Nephron (organoid): ENCODE measurements around the gene SLX9.

ENCODE experiments used
- H3K27ac Mint-ChIP-seq, 3 experiments: 2 replicates each; pipeline ENCODE4 v1.8.0; 2020; ENCODE audit warnings: mixed read lengths in 3 of 3, mild to moderate bottlenecking in 2 of 3, moderate library complexity in 1 of 3
- H3K27me3 Mint-ChIP-seq: 2 replicates; pipeline ENCODE4 v1.8.0; 2021; ENCODE audit warnings: low read depth, mild to moderate bottlenecking, moderate library complexity, mixed read lengths
- H3K36me3 Mint-ChIP-seq: 2 replicates; pipeline ENCODE4 v1.8.0; 2020; ENCODE audit warnings: low read depth, mixed read lengths
- H3K4me1 Mint-ChIP-seq: 2 replicates; pipeline ENCODE4 v1.8.0; 2020; ENCODE audit warnings: mixed read lengths
- H3K4me3 Mint-ChIP-seq, 3 experiments: 2 replicates each; pipeline ENCODE4 v1.8.0; 2020; ENCODE audit warnings: mild to moderate bottlenecking in 3 of 3, mixed read lengths in 3 of 3, moderate library complexity in 2 of 3
- H3K9me3 Mint-ChIP-seq: 2 replicates; pipeline ENCODE4 v1.8.0; 2020; ENCODE audit warnings: mixed read lengths
- TF ChIP-seq, protein P1 (sequence below), 3 experiments: fragments of 200-600 bp; sonication (generic); IDR thresholded peaks; one replicate each; pipeline ENCODE4 v1.5.0; 2021; ENCODE audit warnings: antibody characterized with exemption in 3 of 3; ENCODE audit not compliant: unreplicated experiment in 3 of 3

SLX9 gene

DNA sequence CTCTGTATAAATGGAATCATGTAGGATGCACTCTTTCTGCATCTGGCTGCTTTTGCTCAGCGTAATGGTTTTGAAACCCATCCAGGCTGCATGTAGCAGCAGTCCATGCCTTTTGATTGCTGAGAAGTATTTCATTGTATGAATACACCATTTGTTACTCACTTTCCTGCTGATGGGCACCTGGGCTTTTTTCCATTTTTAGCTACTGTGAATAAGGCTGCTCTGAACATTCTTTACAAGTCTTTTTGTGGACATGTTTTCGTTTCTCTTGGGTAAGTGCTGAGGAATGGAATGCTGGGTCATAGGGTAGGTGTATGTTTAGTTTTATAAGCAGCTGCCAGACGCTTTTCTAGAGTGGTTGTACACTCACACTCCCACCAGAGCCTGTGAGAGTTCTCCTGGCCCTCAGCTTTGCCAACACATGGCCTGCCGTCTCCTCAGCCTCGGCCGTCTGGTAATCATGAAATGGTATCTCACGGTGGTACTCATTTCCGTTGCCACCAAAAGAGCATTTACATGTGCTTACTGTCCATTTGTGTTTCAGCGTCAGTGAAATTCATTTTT, 22.7 kb downstream of the SLX9 start:
- peaks cover 55% of the 10 kb centered on the region for H3K36me3 Mint-ChIP-seq
- H3K27me3 Mint-ChIP-seq, result no peaks in the 10 kb centered on the region
- peak overlapping the region; percentile 55 to 95 (median 91) for H3K27ac Mint-ChIP-seq
- peak overlapping the region; percentile 29 to 35 (median 31) for H3K4me3 Mint-ChIP-seq
- H3K4me1 Mint-ChIP-seq, result peaks cover 69% of the 10 kb centered on the region
- TF ChIP-seq, protein P1, sequence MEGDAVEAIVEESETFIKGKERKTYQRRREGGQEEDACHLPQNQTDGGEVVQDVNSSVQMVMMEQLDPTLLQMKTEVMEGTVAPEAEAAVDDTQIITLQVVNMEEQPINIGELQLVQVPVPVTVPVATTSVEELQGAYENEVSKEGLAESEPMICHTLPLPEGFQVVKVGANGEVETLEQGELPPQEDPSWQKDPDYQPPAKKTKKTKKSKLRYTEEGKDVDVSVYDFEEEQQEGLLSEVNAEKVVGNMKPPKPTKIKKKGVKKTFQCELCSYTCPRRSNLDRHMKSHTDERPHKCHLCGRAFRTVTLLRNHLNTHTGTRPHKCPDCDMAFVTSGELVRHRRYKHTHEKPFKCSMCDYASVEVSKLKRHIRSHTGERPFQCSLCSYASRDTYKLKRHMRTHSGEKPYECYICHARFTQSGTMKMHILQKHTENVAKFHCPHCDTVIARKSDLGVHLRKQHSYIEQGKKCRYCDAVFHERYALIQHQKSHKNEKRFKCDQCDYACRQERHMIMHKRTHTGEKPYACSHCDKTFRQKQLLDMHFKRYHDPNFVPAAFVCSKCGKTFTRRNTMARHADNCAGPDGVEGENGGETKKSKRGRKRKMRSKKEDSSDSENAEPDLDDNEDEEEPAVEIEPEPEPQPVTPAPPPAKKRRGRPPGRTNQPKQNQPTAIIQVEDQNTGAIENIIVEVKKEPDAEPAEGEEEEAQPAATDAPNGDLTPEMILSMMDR (IDR thresholded peaks at IDR 0.05; ENCODE audit: unreplicated experiment in 3 of 3), result no peak
- H3K9me3 Mint-ChIP-seq, result no peaks in the 10 kb centered on the region

- H3K9me3 Mint-ChIP-seq, result no peaks in the 10 kb centered on the region
- H3K4me3 Mint-ChIP-seq, result peak overlapping the region in 1 of 3 experiments; percentile 26
- TF ChIP-seq, protein P1 (IDR thresholded peaks at IDR 0.05; ENCODE audit: unreplicated experiment in 3 of 3), result no peak
- H3K4me1 Mint-ChIP-seq, result peaks cover 54% of the 10 kb centered on the region
- peak overlapping the region in 2 of 3 experiments; percentile 46 to 48 for H3K27ac Mint-ChIP-seq
- H3K27me3 Mint-ChIP-seq, result no peaks in the 10 kb centered on the region
- H3K36me3 Mint-ChIP-seq, result peaks cover 50% of the 10 kb centered on the region
Measured at GRCh38 chr21:44964381-44964780, 24.6 kb downstream of the SLX9 start.

DNA sequence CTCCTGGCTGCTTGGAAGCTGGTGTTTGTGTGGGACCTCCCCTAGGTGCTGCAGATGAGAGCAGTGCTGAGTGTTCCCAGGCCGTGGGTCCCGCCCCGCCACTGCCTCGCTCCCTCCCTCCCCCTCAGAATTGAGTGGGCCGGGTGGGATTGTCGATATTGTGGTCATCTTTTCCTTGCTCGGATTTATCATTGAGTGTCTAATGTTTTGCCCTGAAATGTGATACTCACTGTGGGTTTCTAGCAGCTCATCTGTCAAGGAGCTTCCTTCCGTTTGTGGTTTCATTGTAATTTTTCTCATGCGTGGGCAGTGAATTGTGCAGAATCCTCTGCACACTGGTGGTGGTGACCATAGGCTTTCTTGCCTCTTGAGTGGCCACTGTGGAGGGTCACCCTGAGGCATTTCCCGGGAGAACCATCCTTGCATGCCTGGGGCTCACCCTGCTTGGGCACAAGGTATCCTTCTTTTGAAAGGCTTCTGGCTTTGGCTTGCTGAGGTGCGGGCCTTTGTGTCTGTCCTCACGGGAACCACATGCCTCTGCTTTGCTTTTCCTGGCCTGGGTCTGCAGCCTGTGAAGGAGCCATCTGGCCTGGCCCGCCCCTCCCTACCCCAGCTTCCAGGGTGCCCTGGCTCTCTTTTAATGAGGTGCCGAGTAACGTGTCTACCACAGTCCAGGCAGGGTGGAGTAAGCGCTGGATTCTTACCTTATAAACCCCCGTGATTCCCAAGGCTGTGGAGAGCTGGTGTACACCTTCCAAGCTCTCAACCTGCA, 25.6 kb downstream of the SLX9 start:
- H3K4me3 Mint-ChIP-seq, result peak overlapping the region in 2 of 3 experiments; percentile 3 to 22
- H3K27ac Mint-ChIP-seq, result peak overlapping the region in 2 of 3 experiments; percentile 24 to 68
- peaks cover 62% of the 10 kb centered on the region for H3K4me1 Mint-ChIP-seq
- peaks cover 3% of the 10 kb centered on the region for H3K27me3 Mint-ChIP-seq
- no peaks in the 10 kb centered on the region for H3K9me3 Mint-ChIP-seq
- H3K36me3 Mint-ChIP-seq, result peaks cover 56% of the 10 kb centered on the region
- TF ChIP-seq, protein P1 (IDR thresholded peaks at IDR 0.05; ENCODE audit: unreplicated experiment in 3 of 3), result no peak

DNA sequence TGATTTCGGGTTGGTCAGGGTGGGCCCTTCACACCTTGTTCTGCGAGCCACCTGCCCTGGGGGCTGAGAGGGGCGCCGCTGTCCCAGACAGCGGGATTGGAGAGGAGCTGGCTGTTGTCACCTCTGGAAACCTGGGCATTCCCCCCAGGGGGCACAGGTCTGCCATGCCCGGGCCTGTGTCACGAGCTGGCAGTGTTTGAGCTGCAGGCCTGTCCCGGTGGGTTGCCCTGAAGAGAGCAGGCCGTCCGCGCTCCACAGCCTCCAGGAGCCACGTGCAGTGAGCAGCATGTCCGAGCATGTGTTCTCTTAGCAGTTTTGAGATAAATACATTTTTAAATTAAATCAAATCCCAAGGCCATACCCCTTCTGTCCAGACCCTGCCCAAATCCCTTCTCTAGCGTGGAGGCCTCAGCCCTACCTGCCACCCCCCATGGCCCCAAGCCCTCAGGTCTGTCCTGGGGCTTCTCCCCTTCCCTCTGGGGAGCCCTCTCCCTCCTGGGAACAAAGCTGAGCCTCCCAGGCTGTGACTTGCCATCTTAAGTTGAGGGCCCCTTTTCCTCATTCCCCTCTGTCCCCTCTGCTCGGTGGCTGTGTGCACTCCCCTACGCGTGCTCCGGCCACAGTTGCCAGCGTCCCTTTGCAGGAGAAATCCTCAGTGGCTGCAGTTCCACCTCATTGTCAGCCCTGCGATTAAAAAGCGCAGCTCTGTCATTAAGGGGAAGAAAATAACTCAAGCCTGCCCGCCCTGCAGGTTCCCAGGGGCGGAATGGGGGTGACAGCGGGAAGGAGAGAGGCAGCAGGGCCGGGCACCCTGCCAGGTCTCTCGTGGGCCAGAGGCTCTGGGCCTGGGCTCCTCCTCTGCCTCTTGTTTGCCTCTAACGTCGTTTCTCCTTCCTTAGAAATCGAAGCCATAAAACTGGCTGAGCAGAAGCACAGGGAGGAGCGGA, 26.6 kb downstream of the SLX9 start:
- TF ChIP-seq, protein P1 (IDR thresholded peaks at IDR 0.05; ENCODE audit: unreplicated experiment in 3 of 3), result no peak
- H3K27me3 Mint-ChIP-seq, result peaks cover 3% of the 10 kb centered on the region
- H3K4me1 Mint-ChIP-seq, result peaks cover 56% of the 10 kb centered on the region
- H3K27ac Mint-ChIP-seq, result peak overlapping the region; percentile 59 to 86 (median 83)
- H3K9me3 Mint-ChIP-seq, result no peaks in the 10 kb centered on the region
- peak overlapping the region in 2 of 3 experiments; percentile 28 to 42 for H3K4me3 Mint-ChIP-seq
- H3K36me3 Mint-ChIP-seq, result peaks cover 47% of the 10 kb centered on the region

GRCh38 chr21:44967082-44968047, 27.5 kb downstream of the SLX9 start:
- Mint-ChIP-seq H3K36me3 (peaks cover 43% of the 10 kb centered on the region), H3K4me1 (peaks cover 46% of the 10 kb centered on the region), H3K4me3 (no peak overlapping the region), H3K9me3 (no peaks in the 10 kb centered on the region), H3K27me3 (peaks cover 3% of the 10 kb centered on the region), H3K27ac (no peak overlapping the region)
- TF ChIP-seq, protein P1 (IDR thresholded peaks at IDR 0.05; ENCODE audit: unreplicated experiment in 3 of 3), result no peak
